Tibial nerve (tissue), 4 donors: ENCODE measurements around the gene CXCL17. TPM values are rescaled to one million over a fixed set of nuclear protein-coding genes. Genes with fewer than 3 reads are reported as not detected.
"Not testable (repeated sequence)": the region's sequence is repeated elsewhere in the genome, so short reads cannot be mapped to it uniquely, and the experiment has no call there.

Experiments
- DNase-seq, 2 donors: peaks; one replicate each; pipeline ENCODE4 v3.0.0-alpha.2; 2019; ENCODE audit warnings: low spot score in 2 of 2
- H3K27ac ChIP-seq, 4 donors: fragments of 200-600 bp; sonication (generic) in 3 of 4; one replicate each; pipeline ENCODE4 v1.5.1; 2017 to 2019; ENCODE audit warnings: mild to moderate bottlenecking in 1 of 4
- H3K27me3 ChIP-seq, 2 donors: fragments of 200-600 bp; sonication (generic) in 1 of 2; one replicate each; pipeline versions ENCODE4 v1.5.1 to v1.6.0; 2017 to 2019
- H3K36me3 ChIP-seq, 3 donors: fragments of 200-600 bp; sonication (generic); one replicate each; pipeline ENCODE4 v1.5.1; 2018 to 2019
- H3K4me1 ChIP-seq, 4 donors: fragments of 200-600 bp; sonication (generic) in 3 of 4; one replicate each; pipeline ENCODE4 v1.5.1; 2017 to 2019
- H3K4me3 ChIP-seq, 4 donors: fragments of 200-600 bp; sonication (generic) in 3 of 4; one replicate each; pipeline ENCODE4 v1.5.1; 2017 to 2019; ENCODE audit warnings: mild to moderate bottlenecking in 1 of 4, moderate library complexity in 1 of 4
- H3K9me3 ChIP-seq, 4 donors: fragments of 200-600 bp; sonication (generic) in 3 of 4; one replicate each; pipeline ENCODE4 v1.5.1; 2017 to 2019
- EP300 ChIP-seq, 2 donors: sonication (generic); formaldehyde crosslinking; IDR thresholded peaks; one replicate each; pipeline ENCODE4 v1.6.1; 2017; ENCODE audit warnings: antibody characterized with exemption in 2 of 2, mild to moderate bottlenecking in 1 of 2
- POLR2A ChIP-seq, 2 donors: fragments of 450-650 bp; IDR thresholded peaks; one replicate each; pipeline ENCODE4 v1.6.1; 2017; ENCODE audit warnings: antibody characterized with exemption in 2 of 2, mild to moderate bottlenecking in 2 of 2, moderate library complexity in 2 of 2
- WGBS, 2 donors: methylation state at CpG; one replicate each; pipeline ENCODE4 v1.1.5; 2018; 5-methylcytosine and 5-hydroxymethylcytosine counted together
- total RNA-seq, 4 donors: library from RNA; depleted of rRNA; stranded (reverse); fragments of >200 nt; gene quantifications; one replicate each; pipeline ENCODE4 v1.1.0, GENCODE V29; 2016
- TF ChIP-seq, protein P1 (sequence below), 5 experiments: fragments of 200-600 bp in 3 of 5; fragments of 450-650 bp in 2 of 5; sonication (generic) in 3 of 5; IDR thresholded peaks; one replicate each; pipeline ENCODE4 v1.5.1; 2016 to 2019; ENCODE audit warnings: antibody characterized with exemption in 5 of 5, mild to moderate bottlenecking in 3 of 5, moderate library complexity in 2 of 5

The CXCL17 gene
- total RNA-seq, 4 donors from 2014 or later: not detected

DNA sequence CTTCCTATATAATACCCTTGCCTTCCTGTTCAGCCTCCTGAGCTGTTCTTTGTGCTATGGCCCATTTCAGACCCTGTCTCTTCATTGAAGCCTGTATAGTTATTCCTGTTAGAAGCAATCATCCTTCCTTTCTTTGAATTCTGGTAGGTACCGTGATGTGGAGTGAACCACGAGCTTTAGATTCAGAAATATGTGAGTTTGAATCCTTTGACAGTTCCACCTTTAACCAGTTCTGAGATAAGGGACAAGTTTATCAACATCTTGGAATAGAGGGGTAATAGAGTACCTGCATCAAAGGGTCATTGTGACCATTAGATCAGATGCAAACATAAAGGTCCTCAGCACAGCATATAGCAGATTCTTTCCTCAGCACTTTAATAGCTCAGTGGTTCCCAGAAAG lies 12.3 kb upstream of the CXCL17 start:
- H3K9me3 ChIP-seq: no peaks in the 10 kb centered on the region

DNA sequence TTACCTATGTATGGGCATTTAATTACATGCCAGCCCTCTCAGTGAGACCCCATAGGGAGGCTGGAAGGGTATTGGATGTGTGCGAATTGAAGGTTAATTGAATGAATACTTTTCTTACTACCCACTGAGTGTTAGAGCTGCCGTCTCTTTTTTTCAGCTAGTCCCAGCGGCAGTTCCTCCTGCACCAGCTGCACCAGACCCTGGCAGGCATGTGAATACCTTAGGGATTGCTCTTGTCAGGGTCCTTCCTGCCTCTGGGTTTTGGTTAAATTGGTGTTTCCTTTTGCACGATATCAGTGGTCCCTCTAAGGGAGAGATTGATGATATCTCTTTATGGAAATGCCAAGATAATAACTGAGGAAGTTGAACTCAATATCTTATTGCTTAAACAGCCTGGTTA lies 9.8 kb upstream of the CXCL17 start:
- 66 to 71% methylated on average over 4 of the region's 4 CpGs for WGBS, 2 donors
- no peaks in the 10 kb centered on the region for H3K9me3 ChIP-seq

More for the DNA sequence above, 12.3 kb upstream of the CXCL17 start:
- H3K36me3 ChIP-seq: no peaks in the 10 kb centered on the region
- no peak overlapping the region for H3K27ac ChIP-seq
- TF ChIP-seq EP300 (IDR thresholded peaks at IDR 0.05): no peak
- TF ChIP-seq, protein P1, sequence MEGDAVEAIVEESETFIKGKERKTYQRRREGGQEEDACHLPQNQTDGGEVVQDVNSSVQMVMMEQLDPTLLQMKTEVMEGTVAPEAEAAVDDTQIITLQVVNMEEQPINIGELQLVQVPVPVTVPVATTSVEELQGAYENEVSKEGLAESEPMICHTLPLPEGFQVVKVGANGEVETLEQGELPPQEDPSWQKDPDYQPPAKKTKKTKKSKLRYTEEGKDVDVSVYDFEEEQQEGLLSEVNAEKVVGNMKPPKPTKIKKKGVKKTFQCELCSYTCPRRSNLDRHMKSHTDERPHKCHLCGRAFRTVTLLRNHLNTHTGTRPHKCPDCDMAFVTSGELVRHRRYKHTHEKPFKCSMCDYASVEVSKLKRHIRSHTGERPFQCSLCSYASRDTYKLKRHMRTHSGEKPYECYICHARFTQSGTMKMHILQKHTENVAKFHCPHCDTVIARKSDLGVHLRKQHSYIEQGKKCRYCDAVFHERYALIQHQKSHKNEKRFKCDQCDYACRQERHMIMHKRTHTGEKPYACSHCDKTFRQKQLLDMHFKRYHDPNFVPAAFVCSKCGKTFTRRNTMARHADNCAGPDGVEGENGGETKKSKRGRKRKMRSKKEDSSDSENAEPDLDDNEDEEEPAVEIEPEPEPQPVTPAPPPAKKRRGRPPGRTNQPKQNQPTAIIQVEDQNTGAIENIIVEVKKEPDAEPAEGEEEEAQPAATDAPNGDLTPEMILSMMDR (IDR thresholded peaks at IDR 0.05): no peak
- TF ChIP-seq POLR2A (IDR thresholded peaks at IDR 0.05): no peak
- DNase-seq: no peak
- H3K4me1 ChIP-seq: peaks cover 0 to 16% (median 0%) of the 10 kb centered on the region in 4 donors
- 87 to 90% methylated on average over 2 of the region's 2 CpGs for WGBS, 2 donors
- H3K27me3 ChIP-seq: no peaks in the 10 kb centered on the region
- H3K4me3 ChIP-seq: no peak overlapping the region

DNA sequence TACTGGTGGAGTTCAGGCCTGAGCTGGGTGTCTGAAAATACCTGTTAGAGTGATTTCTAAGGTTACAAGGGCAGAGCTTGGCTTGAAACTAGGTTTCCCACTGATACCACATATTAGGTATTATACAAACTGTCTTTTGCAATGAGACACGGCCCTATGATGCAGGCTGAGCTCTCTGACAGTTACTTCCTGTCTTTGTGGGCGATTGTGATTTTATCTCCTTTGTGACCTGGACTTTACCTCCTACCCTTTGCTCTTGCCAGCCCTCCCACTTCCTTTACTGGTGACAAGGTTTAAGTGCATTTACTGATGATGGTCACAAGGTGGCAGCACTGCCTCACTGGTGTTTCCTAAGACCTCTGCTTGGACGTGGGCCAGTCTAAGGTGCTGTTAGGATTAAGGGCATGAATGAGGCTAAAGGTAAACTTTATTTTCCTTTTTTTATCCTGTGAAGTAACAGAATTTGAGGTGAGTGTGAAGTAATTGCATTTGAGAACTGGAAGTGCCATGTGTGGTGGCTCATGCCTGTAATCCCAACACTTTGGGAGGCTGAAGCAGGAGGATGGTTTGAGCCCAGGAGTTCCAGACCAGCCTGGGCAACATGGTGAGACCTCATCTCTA lies 7.7 kb upstream of the CXCL17 start:
- Histone ChIP-seq H3K27ac (no peak overlapping the region), H3K27me3 (no peaks in the 10 kb centered on the region), H3K4me1 (peaks cover 0 to 9% (median 0%) of the 10 kb centered on the region in 4 donors), H3K36me3 (no peaks in the 10 kb centered on the region), H3K4me3 (no peak overlapping the region), H3K9me3 (no peaks in the 10 kb centered on the region)
- DNase-seq: peak; percentile 64 to 86
- TF ChIP-seq POLR2A (IDR thresholded peaks at IDR 0.05) (no peak), EP300 (IDR thresholded peaks at IDR 0.05) (peak in 1 of 2 donors; percentile 64)
- TF ChIP-seq, protein P1 (IDR thresholded peaks at IDR 0.05): peak; percentile 80 to 93 (median 86)
- 1 to 5% methylated on average over 3 of the region's 3 CpGs for WGBS, 2 donors

More for the DNA sequence above, 9.8 kb upstream of the CXCL17 start:
- Histone ChIP-seq H3K4me1 (peaks cover 0 to 16% (median 0%) of the 10 kb centered on the region in 4 donors), H3K27ac (no peak overlapping the region), H3K36me3 (no peaks in the 10 kb centered on the region), H3K27me3 (no peaks in the 10 kb centered on the region), H3K4me3 (no peak overlapping the region)
- no peak for DNase-seq
- TF ChIP-seq, protein P1 (IDR thresholded peaks at IDR 0.05): no peak
- TF ChIP-seq EP300 (IDR thresholded peaks at IDR 0.05) (no peak), POLR2A (IDR thresholded peaks at IDR 0.05) (no peak)

DNA sequence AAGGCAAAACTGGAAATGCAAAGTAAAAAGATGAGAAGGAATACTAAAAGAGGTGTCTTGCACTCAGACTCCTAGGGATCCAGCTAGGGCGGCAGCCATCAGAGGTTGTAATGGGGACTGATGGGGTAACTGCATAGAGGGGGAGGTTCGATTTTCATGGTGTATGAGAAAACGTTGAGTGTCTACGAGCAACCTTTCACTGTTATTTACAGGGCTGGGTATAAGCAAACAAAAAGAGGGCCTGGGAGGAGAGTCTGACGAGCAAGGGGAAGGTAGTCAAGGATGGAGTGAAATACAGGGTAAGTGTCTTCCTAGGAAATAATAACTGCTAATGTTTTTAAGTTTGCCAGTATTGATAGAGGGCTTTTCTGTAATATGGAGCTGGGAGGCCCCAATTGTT lies 5.6 kb upstream of the CXCL17 start:
- not testable (repeated sequence) for H3K27ac ChIP-seq, H3K27me3 ChIP-seq, H3K36me3 ChIP-seq, DNase-seq, H3K4me3 ChIP-seq, H3K4me1 ChIP-seq, H3K9me3 ChIP-seq
- 79% methylated on average over 5 of the region's 5 CpGs for WGBS, 2 donors

DNA sequence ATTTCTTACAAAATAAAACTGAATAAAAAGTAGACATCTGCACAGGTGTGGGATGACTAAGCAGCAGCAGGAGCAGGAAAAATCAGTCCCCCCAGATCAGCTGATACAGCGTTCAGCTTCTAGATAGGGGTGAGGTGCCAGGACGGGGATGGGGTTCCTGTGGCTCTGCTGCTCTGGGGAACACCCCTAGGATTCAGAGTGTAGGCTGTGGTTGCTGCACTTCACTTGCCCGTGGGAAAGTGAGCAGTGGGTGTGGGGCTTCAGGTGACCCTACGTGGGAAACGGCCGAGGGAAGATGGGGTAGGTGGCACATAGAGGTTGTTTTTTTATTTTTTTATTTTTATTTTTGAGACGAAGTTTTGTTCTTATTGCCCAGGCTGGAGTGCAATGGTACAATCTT lies 3.2 kb upstream of the CXCL17 start:
- WGBS, 2 donors: 87 to 88% methylated on average over 7 of the region's 7 CpGs
- TF ChIP-seq EP300 (IDR thresholded peaks at IDR 0.05) (no peak), POLR2A (IDR thresholded peaks at IDR 0.05) (no peak)
- TF ChIP-seq, protein P1 (IDR thresholded peaks at IDR 0.05): no peak
- Histone ChIP-seq H3K27ac (no peak overlapping the region), H3K9me3 (no peaks in the 10 kb centered on the region), H3K4me1 (peaks cover 0 to 6% (median 0%) of the 10 kb centered on the region in 4 donors), H3K36me3 (no peaks in the 10 kb centered on the region), H3K27me3 (no peaks in the 10 kb centered on the region), H3K4me3 (no peak overlapping the region)
- DNase-seq: no peak
